Activated CD8-positive, alpha-beta memory T cell treated with anti-CD3 and anti-CD28 coated beads for 1 hour (primary cell): ENCODE data around the gene GRIA2.

ENCODE experiments used
- DNase-seq, 2 donors: peaks; one replicate each; pipeline ENCODE4 v3.0.0-alpha.2; 2020; ENCODE audit warnings: low read depth in 1 of 2; ENCODE audit errors: extremely low read depth in 1 of 2

GRIA2 gene

GRCh38 chr4:157358851-157359250, 138.3 kb downstream of the GRIA2 start:
- DNase-seq = no peak

- no peak for DNase-seq
Measured at GRCh38 chr4:157363360-157363759, 142.8 kb downstream of the GRIA2 start.

- no peak for DNase-seq
Measured at GRCh38 chr4:157372154-157372553, 151.6 kb downstream of the GRIA2 start.

- DNase-seq = no peak
Measured at GRCh38 chr4:157372567-157372966, 152.0 kb downstream of the GRIA2 start.

DNA sequence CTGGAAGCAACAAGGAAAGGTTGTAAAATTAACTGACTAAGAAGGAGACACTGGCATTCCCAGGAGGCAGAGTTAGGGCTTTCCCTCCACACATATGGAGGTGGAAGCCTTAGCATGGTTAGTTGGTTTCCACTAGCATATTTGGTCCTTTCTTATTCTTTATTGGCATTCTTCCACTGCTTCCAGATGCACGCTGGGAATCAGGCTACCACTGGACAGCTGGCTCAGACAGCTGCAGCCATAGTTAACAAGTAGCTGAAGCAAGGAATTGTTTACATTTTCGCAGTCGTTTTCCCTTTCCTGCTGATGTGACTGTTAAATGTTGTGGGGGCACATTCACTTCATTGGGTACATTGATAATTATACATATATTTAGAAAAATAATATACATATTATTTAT, 169.2 kb downstream of the GRIA2 start:
- DNase-seq = no peak

GRCh38 chr4:157405070-157405469, 184.5 kb downstream of the GRIA2 start:
- DNase-seq = no peak
